GM21717 (cell line): ENCODE results near the gene TTF2.
"Not testable (repeated sequence)": the region's sequence is repeated elsewhere in the genome, so short reads cannot be mapped to it uniquely, and the experiment has no call there.

Source experiments
- ATAC-seq: cut with Tn5 transposase; IDR thresholded peaks from one replicate; pipeline ENCODE4 v1.9.1; 2021; ENCODE audit warnings: mild to moderate bottlenecking, moderate library complexity; ENCODE audit not compliant: unreplicated experiment

TTF2 gene

GRCh38 chr1:117092594-117092993, 32.5 kb downstream of the TTF2 start:
- ATAC-seq = no peak

GRCh38 chr1:117093091-117093534, 33.0 kb downstream of the TTF2 start:
- no peak for ATAC-seq

GRCh38 chr1:117093870-117094621, 33.9 kb downstream of the TTF2 start:
- ATAC-seq = peak; percentile 54

DNA sequence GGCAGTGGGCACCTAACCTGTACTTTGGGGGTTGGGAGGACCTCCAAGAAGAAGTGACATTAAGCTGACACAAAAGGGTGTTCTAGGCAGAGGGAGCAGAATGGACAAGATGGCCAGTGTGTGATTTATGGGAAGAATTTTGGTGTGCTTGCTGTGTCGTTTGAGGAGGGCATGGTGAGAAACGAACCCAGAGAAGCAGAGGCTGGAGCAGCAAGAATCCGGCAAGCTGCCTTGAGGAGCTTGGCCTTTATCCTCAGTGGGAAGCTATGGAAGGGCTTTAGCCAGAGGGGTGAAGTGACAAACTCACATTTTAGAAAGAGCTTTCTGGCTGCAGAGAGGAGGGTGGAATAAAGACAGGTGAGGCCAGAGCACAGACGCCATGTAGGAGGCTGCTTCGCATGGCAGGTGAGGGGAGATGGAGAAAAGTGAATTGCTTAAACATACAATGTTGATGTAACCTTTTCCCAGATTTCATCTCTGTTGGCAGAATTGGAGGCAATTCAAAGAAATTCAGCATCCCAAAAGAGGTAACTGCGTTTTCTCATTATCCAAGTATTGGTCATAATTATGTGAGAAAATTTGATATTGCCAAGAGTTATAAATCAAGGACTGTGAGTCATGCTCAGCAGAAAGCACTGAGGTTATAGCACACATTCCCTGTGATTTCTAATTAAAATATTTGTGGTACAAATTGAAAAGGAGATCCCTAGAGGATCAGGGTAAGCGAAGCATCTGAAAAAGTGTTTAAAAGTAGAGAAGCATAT, 34.9 kb downstream of the TTF2 start:
- no peak for ATAC-seq

GRCh38 chr1:117096951-117097408, 36.9 kb downstream of the TTF2 start:
- no peak for ATAC-seq

DNA sequence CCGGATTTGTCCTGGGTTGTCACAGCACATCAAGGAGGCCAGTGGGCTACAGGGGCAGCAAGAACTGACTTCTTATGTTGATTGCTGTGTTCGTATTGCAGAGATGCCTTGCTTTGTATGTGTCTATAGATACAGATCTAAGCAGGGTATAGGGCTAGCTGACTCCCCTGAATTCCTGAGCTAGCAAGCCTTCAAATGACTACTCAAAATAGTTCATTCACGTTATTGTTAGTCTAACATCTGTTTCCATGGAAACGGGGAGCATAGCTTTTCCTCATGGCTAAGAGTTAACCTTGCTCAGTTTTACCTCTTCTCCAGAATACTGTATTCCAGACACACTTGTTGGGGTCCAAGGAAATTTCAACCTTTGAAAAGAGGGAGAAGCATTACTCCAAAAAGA, 37.3 kb downstream of the TTF2 start:
- no peak for ATAC-seq

- no peak for ATAC-seq
Measured at GRCh38 chr1:117098287-117098890, 38.3 kb downstream of the TTF2 start.

GRCh38 chr1:117101334-117101733, 41.2 kb downstream of the TTF2 start:
- no peak for ATAC-seq

- not testable (repeated sequence) for ATAC-seq
Measured at GRCh38 chr1:117101858-117102257, 41.7 kb downstream of the TTF2 start.

DNA sequence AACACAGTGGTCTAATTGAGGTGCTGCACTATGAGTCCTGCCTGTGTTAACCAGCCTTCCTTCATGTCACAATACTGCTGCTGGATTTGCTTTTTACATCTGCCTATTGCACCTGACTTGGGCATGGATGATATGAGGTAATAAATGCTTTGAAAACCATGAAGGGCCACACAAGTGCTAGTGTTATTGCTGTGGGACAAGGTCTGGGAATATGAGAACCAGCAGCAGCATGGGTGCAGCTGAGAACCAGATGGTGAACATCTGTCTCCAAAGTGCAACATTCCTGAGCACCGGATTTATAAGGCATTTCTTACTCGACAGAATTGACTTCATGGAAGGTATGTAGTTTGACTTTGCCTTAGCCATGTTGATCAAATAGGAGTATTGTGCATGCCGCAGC, 44.9 kb downstream of the TTF2 start:
- no peak for ATAC-seq

GRCh38 chr1:117105722-117106121, 45.6 kb downstream of the TTF2 start:
- no peak for ATAC-seq

- ATAC-seq = no peak
Measured at GRCh38 chr1:117106478-117106877, 46.4 kb downstream of the TTF2 start.

DNA sequence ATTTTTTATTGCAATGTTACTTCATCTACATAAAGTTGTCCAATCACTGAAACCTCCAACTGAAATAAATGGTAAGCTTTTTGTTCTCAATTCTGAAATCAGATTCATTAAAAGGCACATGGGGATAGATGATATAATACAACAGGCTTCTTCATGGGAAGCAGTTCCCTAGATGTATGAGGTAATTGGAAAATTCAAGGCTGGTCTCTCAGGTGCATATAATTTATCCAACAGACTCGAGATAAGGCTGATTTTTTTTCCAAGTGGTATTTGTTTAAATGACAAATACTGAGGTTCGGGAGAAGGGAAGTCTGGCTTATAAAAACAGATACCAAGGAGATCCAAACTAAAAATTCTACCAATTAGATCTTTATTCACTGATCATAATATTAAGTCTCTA, 47.2 kb downstream of the TTF2 start:
- ATAC-seq = no peak

DNA sequence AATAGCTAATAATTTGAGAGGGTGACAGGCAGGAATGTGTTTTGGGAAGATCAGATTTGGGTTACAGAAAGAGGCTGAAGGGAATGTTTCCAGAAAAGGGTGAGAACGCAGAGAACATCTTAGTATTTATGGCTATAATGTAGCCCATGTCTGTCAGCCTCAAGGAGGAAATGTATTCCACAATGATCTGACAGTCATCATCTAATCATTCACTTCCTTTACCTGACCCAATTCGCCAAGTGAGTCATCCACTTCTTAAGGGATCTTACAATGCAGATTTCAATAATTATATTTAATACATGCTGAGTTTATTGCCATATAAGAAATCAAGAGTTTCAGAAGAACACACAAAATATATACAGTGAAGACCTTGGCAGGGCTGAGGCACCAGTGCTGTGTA, 50.6 kb downstream of the TTF2 start:
- no peak for ATAC-seq

DNA sequence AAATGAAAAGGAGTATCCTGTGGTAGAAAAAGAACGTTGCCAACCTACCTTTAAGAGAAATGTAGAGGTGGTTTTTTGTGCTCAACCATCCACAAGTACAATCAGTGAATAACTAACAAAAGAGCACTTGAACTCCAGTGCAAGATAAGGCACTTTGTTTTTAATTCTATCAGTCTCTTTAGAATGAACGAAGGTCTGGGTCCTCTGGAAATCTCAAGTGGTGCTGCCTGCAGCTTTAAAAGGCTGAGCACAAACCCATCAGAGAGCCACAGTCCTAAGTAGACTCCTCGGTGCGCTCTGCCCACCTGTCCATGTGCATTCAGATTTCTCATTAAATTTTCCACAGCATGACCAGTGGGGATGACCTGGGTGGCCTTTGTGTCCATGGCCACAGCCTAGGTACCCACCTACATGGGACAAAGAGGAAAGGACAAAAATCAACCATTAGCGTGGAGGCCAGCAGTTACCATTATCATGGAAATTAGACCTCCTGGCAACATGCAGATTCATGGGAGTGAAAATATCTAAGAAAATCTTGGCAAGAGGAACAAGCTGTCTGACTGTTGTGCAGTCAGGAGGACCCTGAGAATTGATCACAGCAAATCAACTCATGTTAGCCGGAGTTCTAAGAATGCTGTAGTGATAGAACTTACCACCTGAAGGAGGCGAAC, 52.1 kb downstream of the TTF2 start:
- no peak for ATAC-seq

GRCh38 chr1:117113199-117113598, 53.1 kb downstream of the TTF2 start:
- ATAC-seq = no peak

DNA sequence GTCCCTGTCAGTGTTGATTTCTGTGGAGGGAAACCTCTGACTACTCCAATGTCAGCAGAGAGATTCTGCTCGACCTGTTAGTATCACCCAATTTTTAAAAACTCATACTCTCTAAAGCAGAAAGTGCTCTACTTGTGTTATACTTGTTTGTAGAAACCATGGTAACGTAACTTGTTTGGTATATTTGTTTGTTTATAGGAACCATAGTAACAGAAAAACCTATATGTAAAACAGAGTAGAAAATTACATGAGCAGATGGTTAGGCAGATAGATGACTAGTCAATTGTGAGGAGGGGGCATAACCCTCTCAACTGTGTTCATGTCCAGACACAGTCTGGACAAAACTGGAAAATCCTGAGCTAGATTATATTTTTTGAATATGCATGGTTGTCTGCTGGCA, 54.8 kb downstream of the TTF2 start:
- ATAC-seq = no peak

DNA sequence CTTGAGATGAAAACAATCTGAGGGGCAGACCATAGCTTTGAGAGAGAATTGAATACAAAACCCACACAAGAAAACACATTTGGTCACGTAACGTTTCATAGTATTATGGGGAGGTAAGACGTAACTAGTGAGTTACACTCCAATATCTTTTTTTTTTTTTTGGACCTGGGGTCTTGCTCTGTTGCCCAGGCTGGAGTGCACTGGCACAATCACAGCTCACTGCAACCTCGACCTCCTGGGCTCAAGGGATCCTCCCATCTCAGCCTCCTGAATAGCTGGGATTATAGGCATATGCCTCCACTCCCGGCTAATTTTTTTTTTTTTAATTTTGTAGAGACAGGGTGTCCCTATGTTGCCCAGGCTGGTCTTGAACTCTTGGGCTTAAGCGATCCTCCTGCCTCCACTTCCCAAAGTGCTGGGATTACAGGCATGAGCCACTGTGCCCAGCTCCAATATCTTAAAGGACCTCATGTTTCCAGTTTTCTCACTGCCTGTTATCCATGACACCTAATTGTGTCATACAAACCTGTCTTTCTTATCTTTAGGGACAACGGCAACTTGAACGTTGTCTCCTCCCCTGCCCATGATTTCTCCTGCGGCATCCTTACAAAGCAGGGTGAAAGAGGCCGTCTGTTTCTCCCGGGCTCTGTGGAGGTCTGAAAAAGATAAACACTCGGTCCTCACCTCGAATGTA, 56.1 kb downstream of the TTF2 start:
- no peak for ATAC-seq

- ATAC-seq = no peak
Measured at GRCh38 chr1:117116784-117117130, 56.6 kb downstream of the TTF2 start.

- no peak for ATAC-seq
Measured at GRCh38 chr1:117117697-117118096, 57.6 kb downstream of the TTF2 start.

GRCh38 chr1:117118137-117118536, 58.0 kb downstream of the TTF2 start:
- no peak for ATAC-seq
